GM12892 (cell line): ENCODE measurements around the gene FAM234B.

Source experiments
- POLR2A ChIP-seq: IDR thresholded peaks from 2 replicates; pipeline ENCODE4 v1.6.1; 2011; ENCODE audit warnings: low read depth, low read length, control low read depth
- TAF1 ChIP-seq: IDR thresholded peaks from 2 replicates; pipeline ENCODE4 v1.6.1; 2011; ENCODE audit warnings: low read depth, mild to moderate bottlenecking, control low read depth, low read length, borderline replicate concordance

GRCh38 chr12:13036881-13037280, 7.3 kb upstream of the FAM234B start:
- no peak for TF ChIP-seq POLR2A
- no peak for TF ChIP-seq TAF1
